Inflammatory macrophage (primary cell): ENCODE data around the gene ZNF541.
"Not testable (repeated sequence)": the region's sequence is repeated elsewhere in the genome, so short reads cannot be mapped to it uniquely, and the experiment has no call there.

Source experiments
- DNase-seq, 2 donors: peaks; one replicate each; pipeline ENCODE4 v3.0.0-alpha.2; 2020 to 2022

Gene ZNF541

GRCh38 chr19:47600246-47601179 is 27.6 kb upstream of the ZNF541 start:
- peak; percentile 99 to 100 for DNase-seq

- not testable (repeated sequence) for DNase-seq
Measured at GRCh38 chr19:47599671-47600245, 26.8 kb upstream of the ZNF541 start.

- peak; percentile 30 to 35 for DNase-seq
Measured at GRCh38 chr19:47598407-47599349, 25.7 kb upstream of the ZNF541 start.

DNA sequence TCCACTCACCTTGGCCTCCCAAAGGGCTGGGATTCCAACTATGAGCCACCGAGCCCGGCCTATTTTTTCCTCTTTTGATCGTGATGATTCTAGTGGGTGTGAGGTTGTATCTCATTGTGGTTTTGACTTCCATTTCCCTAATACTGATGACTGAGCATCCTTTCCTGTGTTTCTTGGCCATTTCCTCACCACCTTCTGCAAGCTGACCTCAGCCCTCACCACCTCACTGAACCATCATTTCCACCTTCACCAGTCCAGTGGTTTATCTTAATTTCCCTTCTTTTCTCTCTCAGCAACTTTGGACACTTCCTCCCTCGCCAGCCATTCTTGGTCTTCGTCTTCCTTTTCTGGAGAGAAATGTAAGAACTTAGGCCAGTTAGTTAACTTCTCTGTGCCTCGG is 23.0 kb upstream of the ZNF541 start:
- peak; percentile 60 for DNase-seq

- DNase-seq: no peak
Measured at GRCh38 chr19:47593860-47594259, 20.9 kb upstream of the ZNF541 start.

DNA sequence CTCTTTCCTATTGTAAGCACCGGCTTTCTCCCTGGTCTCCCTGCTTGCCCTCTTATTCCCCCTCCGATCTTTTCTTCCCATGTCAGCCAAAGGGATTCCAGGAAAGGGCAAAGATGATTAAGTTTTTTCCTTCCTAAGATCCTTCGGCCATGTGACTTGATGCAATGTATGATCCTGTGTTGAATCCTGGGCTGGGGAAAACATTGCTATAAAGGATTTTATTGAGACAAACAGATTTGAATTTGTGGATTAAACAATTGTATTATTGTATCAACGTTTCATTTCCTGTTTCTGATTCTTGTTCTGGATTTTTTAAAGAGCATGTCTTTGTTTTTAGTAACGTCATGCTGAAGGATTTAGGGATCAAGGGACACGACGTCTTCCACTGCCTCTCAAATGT is 16.9 kb upstream of the ZNF541 start:
- no peak for DNase-seq

DNA sequence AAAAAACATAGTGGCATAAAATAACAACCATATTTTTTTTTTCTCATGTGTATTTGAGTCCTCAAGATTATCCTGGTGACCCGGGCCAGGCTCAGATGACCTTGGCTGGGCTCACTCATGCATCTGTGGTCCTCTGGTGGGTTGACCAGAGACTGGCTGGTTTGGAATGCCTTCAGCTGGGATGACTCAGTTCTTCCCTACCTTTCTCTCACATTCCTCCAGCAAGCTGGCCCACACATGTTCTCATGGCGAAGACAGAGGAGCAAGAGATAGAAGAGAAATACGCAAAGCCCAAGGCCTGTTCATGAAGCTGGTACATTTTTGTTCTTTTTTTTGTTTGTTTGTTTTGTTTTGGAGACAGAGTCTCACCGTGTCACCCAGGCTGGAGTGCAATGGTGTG is 14.3 kb upstream of the ZNF541 start:
- DNase-seq: no peak

- DNase-seq: not testable (repeated sequence)
Measured at GRCh38 chr19:47583161-47583560, 10.2 kb upstream of the ZNF541 start.

DNA sequence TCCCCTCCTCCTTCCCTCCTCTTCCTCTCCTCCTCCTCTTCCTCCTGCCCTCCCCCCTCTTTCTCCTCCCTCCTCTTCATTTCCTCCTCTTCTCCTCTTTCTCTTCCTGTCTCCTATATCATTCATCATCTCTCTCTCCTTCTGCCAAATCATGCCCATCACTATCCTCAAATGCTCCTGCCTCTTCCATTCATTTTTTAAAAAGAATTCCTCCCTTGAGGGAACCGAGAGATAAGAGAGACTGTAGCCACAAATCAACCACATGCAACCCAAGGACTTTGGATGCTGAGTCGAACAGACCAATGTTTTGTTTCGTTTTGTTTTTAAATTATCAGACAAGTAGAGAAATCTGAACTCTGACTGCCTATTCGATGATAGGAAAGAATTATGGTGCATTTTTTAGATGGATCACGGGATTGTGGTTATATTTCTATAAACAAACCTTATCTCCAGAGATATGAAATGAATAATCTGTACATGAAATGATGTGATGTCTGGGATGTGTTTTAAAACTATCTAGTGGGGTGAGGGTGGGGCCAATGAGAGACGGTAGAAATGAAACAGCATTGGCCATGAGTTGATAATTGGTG is 9.5 kb upstream of the ZNF541 start:
- DNase-seq: no peak

- DNase-seq: no peak
Measured at GRCh38 chr19:47581605-47582319, 8.8 kb upstream of the ZNF541 start.

DNA sequence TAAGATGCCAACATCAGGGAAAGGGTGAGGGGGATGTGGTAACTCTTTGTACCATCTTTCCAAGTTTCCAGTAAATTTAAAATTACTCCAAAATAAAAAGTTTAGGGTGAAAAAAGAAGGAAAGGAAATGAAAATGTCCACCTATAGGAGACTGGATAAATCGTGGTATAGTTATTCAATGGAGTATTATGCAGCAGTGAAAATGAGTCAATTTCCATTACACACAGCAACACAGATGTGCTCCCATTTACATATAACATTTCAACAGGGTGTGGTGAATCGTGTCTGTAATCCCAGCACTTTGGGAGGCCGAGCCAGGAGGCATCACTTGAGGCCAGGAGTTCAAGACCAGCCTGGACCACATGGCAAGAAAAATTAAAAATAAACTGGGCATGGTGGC is 7.4 kb upstream of the ZNF541 start:
- DNase-seq: no peak

DNA sequence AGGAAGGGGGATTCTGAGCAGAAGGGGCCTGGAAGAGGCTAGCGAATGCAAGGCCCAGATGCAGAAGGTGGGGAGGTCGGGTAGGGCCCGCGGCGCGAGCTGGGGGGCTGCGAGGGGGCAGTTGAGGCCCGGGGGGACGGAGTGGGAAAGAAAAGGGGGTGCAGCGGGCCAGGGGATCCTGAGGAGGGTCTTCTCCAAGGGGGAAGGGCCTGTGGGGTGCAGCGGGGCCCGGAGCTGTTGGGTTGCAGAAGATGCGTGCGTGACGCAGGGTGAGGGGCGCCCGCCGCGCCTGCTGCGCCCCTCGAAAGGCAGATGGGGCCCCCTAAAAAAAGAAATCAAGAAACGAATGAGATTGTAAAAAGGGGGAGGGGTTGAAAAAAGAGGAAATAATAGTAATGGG is 313 bp downstream of the ZNF541 start:
- DNase-seq: no peak

DNA sequence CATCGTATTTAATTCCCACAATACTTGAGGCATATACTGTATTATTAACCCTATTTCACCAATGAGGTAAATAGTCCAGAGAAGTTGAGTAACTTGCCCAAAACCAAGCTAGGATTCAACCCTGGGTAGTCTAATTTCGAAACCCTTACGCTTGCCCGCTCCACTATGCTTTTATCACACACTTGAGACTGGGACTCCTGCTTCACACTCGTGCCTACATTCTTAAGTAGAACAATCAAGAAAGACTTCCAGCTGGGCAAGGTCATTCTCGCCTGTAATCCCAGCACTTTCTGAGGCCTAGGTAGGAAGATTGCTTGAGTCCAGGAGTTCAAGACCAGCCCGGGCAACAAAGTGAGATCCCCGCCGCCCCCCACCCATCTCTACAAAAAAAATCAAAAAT is 3.6 kb downstream of the ZNF541 start:
- DNase-seq: no peak

DNA sequence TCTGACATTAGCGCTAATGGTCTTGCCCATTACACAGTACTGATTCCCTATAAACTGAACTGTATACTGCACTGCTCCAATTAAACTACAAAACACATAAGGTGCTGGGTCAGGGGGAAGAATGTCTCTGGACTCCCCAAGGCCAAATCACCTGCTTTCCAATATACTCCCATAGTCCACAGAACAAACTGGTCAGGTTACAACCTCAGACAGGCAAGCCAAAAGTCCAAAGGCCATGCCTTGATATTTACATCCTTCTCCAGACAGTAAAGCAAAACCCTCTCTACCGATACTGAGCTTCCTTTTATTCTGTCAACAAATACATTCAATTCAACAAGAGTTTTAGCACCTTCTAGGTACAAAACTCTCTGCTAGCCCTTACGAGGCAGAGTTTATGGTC is 8.9 kb downstream of the ZNF541 start:
- DNase-seq: no peak

GRCh38 chr19:47561440-47562057 is 11.4 kb downstream of the ZNF541 start:
- DNase-seq: no peak

GRCh38 chr19:47560999-47561398 is 11.9 kb downstream of the ZNF541 start:
- no peak for DNase-seq

DNA sequence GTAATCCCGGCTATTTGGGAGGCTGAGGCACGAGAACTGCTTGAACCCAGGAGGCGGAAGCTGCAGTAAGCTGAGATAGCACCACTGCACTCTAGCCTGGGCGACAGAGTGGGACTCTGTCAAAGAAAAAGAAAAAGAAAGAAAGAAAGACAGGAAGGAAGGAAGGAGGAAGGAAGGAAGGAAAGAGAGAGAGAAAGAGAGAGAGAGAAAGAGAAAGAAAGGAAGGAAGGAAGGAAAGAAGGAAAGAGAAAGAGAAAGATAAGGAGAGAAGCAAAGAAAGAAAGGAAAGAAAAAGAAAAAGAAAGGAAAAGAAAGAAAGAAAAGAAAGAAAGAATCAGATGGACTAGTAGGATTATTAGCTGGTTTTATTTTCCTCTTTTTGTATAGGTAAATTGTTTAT is 22.8 kb downstream of the ZNF541 start:
- DNase-seq: no peak

DNA sequence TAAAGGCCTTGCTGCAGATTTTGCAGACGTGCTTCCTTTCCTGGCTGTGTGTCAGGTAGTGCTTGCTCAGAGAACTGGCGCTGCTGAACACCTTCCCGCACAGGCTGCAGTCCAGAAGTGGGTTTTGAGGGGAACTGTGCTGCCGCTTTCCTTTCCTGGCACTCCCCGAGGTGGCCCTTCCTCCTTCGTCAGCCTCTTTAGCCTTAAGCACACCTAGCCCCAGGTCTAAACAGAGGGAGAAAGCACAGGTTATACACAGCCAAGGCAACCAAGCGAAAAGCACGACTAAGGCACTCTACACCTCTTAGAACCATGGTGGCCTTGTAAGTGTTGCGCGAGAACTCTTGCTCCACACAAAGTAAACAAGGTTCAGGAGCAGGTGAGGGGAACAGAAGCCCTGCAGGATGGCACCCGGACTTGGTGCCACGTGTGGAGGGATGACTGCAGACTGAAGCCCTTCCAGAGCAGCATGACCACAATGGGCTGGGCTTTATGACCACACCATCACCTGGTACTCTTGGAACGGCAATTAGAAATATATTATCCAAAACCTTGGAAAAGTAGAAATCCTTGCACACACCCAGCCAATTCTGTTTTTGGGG is 23.6 kb downstream of the ZNF541 start:
- no peak for DNase-seq

DNA sequence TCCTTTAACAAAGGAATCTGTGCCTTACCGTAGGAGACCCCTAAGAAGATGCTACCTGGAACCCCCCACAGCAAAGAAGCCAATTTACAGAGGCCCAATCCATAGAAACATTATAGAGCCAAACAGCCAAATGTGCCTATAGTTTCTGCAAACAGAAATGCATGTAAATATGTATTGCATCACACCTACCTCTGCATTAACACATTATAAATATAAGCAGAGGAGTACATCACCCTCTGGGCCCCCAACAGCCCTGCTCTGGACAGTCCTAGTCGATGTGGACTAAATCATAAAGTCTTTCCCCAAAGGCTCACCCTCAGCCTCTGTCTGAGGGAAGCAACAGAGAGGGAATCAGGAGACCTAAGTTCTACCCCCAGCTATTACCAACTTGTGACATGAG is 25.7 kb downstream of the ZNF541 start:
- no peak for DNase-seq

- DNase-seq: no peak
Measured at GRCh38 chr19:47545061-47545948, 27.6 kb downstream of the ZNF541 start.
